GM19463 (cell line): Measurements from ENCODE around the gene PRSS33.

ENCODE experiments used
- ATAC-seq: cut with Tn5 transposase; IDR thresholded peaks from one replicate; pipeline ENCODE4 v1.9.1; 2021; ENCODE audit warnings: mild to moderate bottlenecking, moderate library complexity; ENCODE audit not compliant: unreplicated experiment

PRSS33 gene

DNA sequence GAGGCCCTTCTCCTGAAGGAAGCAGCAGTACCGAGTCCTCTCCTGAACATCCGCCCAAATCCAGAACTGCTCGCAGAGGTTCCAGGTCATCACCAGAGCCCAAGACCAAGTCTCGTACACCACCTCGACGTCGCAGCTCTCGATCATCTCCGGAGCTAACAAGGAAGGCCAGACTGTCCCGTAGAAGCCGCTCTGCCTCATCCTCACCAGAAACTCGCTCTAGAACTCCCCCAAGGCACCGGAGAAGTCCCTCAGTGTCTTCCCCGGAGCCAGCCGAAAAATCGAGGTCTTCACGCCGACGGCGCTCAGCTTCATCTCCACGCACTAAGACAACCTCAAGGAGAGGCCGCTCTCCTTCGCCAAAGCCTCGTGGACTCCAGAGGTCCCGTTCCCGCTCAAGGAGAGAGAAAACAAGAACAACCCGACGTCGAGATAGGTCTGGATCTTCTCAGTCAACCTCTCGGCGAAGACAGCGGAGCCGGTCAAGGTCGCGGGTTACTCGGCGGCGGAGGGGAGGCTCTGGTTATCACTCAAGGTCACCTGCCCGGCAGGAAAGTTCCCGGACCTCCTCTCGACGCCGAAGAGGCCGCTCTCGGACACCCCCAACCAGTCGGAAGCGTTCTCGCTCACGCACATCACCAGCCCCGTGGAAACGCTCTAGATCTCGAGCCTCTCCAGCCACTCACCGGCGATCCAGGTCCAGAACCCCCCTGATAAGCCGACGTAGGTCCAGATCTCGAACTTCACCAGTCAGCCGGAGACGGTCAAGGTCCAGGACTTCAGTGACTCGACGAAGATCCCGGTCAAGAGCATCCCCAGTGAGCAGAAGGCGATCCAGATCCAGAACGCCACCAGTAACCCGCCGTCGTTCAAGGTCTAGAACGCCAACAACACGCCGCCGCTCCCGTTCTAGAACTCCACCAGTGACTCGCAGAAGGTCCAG, 21.6 kb downstream of the PRSS33 start:
- no peak for ATAC-seq

GRCh38 chr16:2764718-2765117, 22.6 kb downstream of the PRSS33 start:
- ATAC-seq: no peak

GRCh38 chr16:2763173-2763572, 24.2 kb downstream of the PRSS33 start:
- no peak for ATAC-seq

DNA sequence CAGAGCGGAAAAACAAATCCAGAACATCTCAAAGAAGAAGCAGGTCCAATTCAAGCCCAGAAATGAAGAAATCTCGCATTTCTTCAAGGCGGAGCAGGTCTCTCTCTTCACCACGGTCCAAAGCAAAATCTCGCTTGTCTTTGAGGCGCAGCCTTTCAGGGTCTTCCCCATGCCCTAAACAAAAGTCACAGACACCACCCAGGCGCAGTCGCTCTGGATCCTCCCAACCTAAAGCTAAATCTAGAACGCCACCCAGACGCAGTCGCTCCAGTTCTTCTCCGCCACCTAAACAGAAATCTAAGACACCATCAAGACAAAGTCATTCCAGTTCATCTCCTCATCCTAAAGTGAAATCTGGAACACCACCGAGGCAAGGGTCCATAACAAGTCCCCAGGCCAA, 24.6 kb downstream of the PRSS33 start:
- ATAC-seq: no peak

GRCh38 chr16:2761886-2762583, 25.3 kb downstream of the PRSS33 start:
- ATAC-seq: no peak

DNA sequence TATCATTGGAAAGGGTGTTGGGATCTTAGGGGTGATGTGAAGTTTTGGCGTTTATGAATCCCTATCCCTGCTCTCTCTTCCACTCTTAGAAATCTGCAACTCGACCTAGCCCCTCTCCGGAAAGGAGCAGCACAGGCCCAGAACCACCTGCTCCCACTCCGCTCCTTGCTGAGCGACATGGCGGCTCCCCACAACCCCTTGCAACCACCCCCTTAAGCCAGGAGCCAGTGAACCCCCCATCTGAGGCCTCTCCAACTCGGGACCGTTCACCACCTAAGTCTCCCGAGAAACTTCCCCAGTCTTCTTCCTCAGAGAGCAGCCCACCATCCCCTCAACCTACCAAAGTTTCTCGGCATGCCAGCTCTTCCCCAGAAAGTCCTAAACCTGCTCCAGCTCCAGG, 25.9 kb downstream of the PRSS33 start:
- ATAC-seq: no peak

DNA sequence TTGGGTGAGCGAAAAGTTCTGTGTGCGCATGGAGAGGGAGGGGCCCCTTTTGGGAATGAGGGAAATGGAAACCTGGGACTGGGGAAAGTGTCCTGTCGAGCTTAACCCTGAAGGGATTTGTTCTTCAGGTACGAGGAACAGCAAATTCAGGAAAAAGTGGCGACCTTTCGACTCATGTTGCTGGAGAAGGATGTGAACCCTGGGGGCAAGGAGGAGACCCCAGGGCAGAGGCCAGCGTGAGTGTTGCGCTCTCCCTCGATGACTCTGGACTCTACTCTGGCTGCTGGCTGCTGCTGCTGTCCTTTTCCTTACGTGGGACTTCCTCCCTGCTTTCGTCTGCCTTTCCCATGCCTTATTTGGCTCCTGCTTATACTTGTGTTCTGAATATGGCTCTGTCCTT, 30.0 kb downstream of the PRSS33 start:
- no peak for ATAC-seq

DNA sequence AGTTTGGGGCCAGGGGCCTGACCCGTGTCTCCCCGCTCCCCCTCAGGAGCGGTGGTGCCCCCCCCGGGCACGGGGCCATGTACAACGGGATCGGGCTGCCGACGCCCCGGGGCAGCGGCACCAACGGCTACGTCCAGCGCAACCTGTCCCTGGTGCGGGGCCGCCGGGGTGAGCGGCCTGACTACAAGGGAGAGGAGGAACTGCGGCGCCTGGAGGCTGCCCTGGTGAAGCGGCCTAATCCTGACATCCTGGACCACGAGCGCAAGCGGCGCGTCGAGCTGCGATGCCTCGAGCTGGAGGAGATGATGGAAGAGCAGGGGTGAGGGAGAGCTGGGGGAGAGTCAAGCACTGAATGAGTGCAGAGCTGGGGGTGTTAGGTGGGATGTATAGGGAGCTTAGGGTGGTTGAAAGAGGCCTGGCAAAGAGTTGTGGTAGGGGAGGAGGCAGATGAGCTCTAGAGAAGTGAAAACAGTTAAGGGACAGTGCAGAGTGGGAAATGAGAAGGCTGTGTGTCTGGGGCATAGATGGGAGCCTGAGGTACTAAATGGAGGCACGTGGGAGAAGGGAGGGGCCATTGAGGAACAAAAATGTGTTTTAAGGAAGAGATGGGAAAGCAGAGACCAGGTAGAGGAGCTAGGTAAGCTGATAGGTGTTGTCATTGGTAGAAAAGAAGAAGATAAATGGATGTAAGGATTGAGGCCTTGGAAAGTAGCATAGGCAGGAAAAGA, 30.9 kb downstream of the PRSS33 start:
- no peak for ATAC-seq

- no peak for ATAC-seq
Measured at GRCh38 chr16:2755158-2755557, 32.2 kb downstream of the PRSS33 start.

- no peak for ATAC-seq
Measured at GRCh38 chr16:2753733-2754020, 33.7 kb downstream of the PRSS33 start.

- peak; percentile 32 for ATAC-seq
Measured at GRCh38 chr16:2752850-2753732, 34.3 kb downstream of the PRSS33 start.

GRCh38 chr16:2752035-2752849, 35.1 kb downstream of the PRSS33 start, which contains the start of gene SRRM2:
SRRM2 (plus strand) TSS chr16:2752638; CDS start chr16:2756365, 3,727 bp downstream.
- ATAC-seq: peak; percentile 85

DNA sequence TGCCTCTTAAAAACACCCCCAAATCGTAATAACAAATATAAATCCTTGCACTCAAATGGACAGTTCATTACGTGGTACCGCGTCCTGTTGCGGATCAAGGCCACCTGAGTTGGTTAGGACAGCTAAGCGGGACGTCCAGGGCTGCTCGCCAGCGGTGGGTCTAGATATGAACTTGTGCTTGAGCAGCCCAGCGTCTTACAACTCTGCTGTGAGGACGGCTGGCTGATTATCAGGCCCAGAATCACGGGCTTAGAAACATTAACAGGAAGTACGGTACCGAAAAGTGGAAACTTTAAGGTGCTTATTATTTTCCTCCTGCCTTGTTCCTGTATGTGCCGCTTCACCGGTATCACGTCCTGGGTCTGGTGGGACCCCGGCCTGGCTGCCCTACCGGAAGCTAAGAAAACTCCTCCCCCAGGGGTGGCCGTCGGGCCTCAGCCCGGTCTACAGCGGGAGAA, 35.8 kb downstream of the PRSS33 start:
- ATAC-seq: peak; percentile 34

- no peak for ATAC-seq
Measured at GRCh38 chr16:2749936-2750335, 37.4 kb downstream of the PRSS33 start.

- no peak for ATAC-seq
Measured at GRCh38 chr16:2749476-2749875, 37.9 kb downstream of the PRSS33 start.

GRCh38 chr16:2748757-2749455, 38.5 kb downstream of the PRSS33 start:
- ATAC-seq: no peak

DNA sequence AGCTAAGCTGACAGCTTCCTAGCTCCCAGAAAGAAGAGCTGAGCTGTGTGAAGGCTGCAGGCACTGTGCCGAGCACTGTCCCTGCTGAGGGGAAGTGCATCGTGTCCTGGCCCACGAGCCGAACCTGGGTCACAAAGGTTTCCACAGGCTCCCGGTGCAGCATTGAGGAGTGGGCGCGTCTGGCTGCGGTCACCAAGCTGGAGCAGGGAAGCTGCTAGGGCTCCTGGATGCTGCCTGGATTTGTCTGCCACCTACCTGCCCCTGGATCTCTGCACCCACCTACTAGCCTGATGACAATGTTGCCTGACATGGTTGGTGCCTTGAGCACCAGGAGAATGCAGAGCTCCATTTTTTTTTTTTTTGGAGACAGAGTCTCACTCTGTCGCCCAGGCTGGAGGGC, 41.4 kb downstream of the PRSS33 start:
- ATAC-seq: no peak

DNA sequence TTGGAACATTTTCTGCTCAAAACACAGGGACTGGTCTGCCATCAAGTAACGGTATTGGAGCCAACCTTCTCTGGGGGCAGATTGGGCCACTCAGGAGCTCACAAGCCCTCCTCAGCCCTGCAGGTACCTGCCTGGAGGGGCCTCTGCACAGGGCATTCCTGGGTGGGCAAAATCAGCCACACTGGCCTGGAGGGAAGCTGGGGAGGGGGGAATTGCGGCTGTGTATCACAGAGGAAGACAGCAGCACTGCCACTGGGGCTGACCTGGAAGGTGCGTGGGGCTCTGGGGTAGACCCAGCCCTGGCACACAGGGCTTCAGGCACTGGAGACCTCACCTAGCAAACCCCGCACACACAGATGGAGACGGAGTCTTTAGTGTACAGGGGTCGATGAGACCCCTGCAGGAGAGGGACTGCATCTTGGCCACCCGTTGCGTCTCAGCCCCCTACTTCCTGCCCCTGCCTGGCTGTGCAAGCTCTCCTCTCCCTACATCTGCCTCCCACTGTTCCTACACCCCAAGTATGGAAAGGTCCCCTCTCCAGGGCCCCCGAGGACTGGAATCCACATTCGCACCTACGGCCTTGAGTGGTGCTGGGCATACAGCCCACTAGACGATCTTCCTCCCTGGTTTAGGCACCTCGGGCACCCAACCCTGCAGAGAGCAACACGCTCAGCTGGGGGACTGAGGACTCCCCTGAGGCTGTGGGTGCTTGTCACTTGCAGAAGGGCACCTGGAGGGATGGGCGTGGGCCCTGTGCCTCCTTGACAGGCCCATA, 42.1 kb downstream of the PRSS33 start:
- no peak for ATAC-seq
